ENCODE measurements around the gene CYYR1. TPM values are rescaled to one million over a fixed set of nuclear protein-coding genes. Genes with fewer than 3 reads are reported as not detected.
A peak's percentile ranks its signal among the peaks of the same experiment; 100 is the strongest.

Gene CYYR1
- polyA plus RNA-seq, 1 donor (not counting 4 experiments of a cell fraction or from before 2014, with no cell fraction given) = 1.5 TPM

GRCh38 chr21:26471099-26471471 is 102.0 kb downstream of the CYYR1 start:
- no peak for TF ChIP-seq EZH2 (IDR thresholded peaks at IDR 0.05; ENCODE audit: low read length)
- H3K27ac ChIP-seq (ENCODE audit: control insufficient read depth, insufficient read depth, low read length) = no peak overlapping the region
- FAIRE-seq = peak; percentile 74

GRCh38 chr21:26470351-26471098 is 102.6 kb downstream of the CYYR1 start:
- Histone ChIP-seq H2AFZ (ENCODE audit: control insufficient read depth, low read length) (no peak overlapping the region), H4K20me1 (ENCODE audit: control insufficient read depth, extremely low read depth, insufficient read depth, low read length) (no peaks in the 10 kb centered on the region), H3K79me2 (ENCODE audit: control insufficient read depth, insufficient read depth, low read length) (no peaks in the 10 kb centered on the region), H3K9ac (ENCODE audit: control insufficient read depth, extremely low read depth, insufficient read depth, low read length) (no peak overlapping the region), H3K9me1 (ENCODE audit: control insufficient read depth, extremely low read depth, insufficient read depth, low read length) (no peaks in the 10 kb centered on the region), H3K27ac (ENCODE audit: control insufficient read depth, insufficient read depth, low read length) (no peak overlapping the region), H3K4me2 (ENCODE audit: control insufficient read depth, extremely low read depth, insufficient read depth, low read depth, low read length) (no peak overlapping the region), H3K36me3 (ENCODE audit: control insufficient read depth in 2 of 2, extremely low read depth in 1 of 2, insufficient read depth in 2 of 2, low read length in 2 of 2) (no peaks in the 10 kb centered on the region), H3K27me3 (ENCODE audit: control insufficient read depth, extremely low read depth, insufficient read depth, low read length) (no peaks in the 10 kb centered on the region), H3K4me3 (ENCODE audit: control insufficient read depth in 2 of 3, extremely low read depth in 1 of 3, insufficient read depth in 2 of 3, low read depth in 1 of 3, low read length in 3 of 3) (no peak overlapping the region), H3K9me3 (ENCODE audit: control insufficient read depth, low read depth, low read length) (no peaks in the 10 kb centered on the region), H3K4me1 (ENCODE audit: control insufficient read depth, extremely low read depth, insufficient read depth, low read length) (no peaks in the 10 kb centered on the region)
- FAIRE-seq = no peak
- dilution Hi-C loops (cut with MboI; ENCODE audit: extremely low pct_ligation_motif_present, low sequenced_read_pairs) = no loop called here
- TF ChIP-seq EZH2 (IDR thresholded peaks at IDR 0.05; ENCODE audit: low read length) (no peak), CTCF (optimal IDR thresholded peaks at IDR 0.05 in 1 of 3, IDR thresholded peaks at IDR 0.05 in 1 of 3, conservative IDR thresholded peaks at IDR 0.05 in 1 of 3; ENCODE audit: extremely low read depth in 1 of 3, insufficient read depth in 2 of 3, low read length in 3 of 3) (no peak)
- no peak for DNase-seq (ENCODE audit: low read depth, low spot score)

More at GRCh38 chr21:26471099-26471471, 102.0 kb downstream of the CYYR1 start:
- Histone ChIP-seq H4K20me1 (ENCODE audit: control insufficient read depth, extremely low read depth, insufficient read depth, low read length) (no peaks in the 10 kb centered on the region), H3K79me2 (ENCODE audit: control insufficient read depth, insufficient read depth, low read length) (no peaks in the 10 kb centered on the region), H3K9me1 (ENCODE audit: control insufficient read depth, extremely low read depth, insufficient read depth, low read length) (no peaks in the 10 kb centered on the region), H3K9me3 (ENCODE audit: control insufficient read depth, low read depth, low read length) (no peaks in the 10 kb centered on the region), H3K9ac (ENCODE audit: control insufficient read depth, extremely low read depth, insufficient read depth, low read length) (no peak overlapping the region), H2AFZ (ENCODE audit: control insufficient read depth, low read length) (no peak overlapping the region), H3K27me3 (ENCODE audit: control insufficient read depth, extremely low read depth, insufficient read depth, low read length) (no peaks in the 10 kb centered on the region), H3K4me1 (ENCODE audit: control insufficient read depth, extremely low read depth, insufficient read depth, low read length) (no peaks in the 10 kb centered on the region), H3K4me3 (ENCODE audit: control insufficient read depth in 2 of 3, extremely low read depth in 1 of 3, insufficient read depth in 2 of 3, low read depth in 1 of 3, low read length in 3 of 3) (no peak overlapping the region), H3K4me2 (ENCODE audit: control insufficient read depth, extremely low read depth, insufficient read depth, low read depth, low read length) (no peak overlapping the region), H3K36me3 (ENCODE audit: control insufficient read depth in 2 of 2, extremely low read depth in 1 of 2, insufficient read depth in 2 of 2, low read length in 2 of 2) (no peaks in the 10 kb centered on the region)
- dilution Hi-C loops (cut with MboI; ENCODE audit: extremely low pct_ligation_motif_present, low sequenced_read_pairs) = no loop called here
- no peak for DNase-seq (ENCODE audit: low read depth, low spot score)

Measured in keratinocyte (primary cell).